OCI-LY1 (cell line): ENCODE results near the gene SBSN.

ENCODE experiments used
- CTCF ChIP-seq: fragments of 200-600 bp; sonication (generic), shearing (Covaris generic); IDR thresholded peaks from 2 replicates; pipeline ENCODE4 v1.5.1; 2017; ENCODE audit warnings: mild to moderate bottlenecking, antibody characterized with exemption, low read length, moderate library complexity, mixed read lengths
- EZH2 ChIP-seq: fragments of 200-600 bp; sonication (generic), shearing (Covaris generic); IDR thresholded peaks from 2 replicates; pipeline ENCODE4 v1.8.0; 2017; ENCODE audit warnings: borderline replicate concordance, mixed run types, mild to moderate bottlenecking, antibody characterized with exemption, low read length, moderate library complexity, mixed read lengths

GRCh38 chr19:35557539-35558399 is 29.7 kb upstream of the SBSN start:
- TF ChIP-seq CTCF (no peak), EZH2 (no peak)
